Mesothelial cell of epicardium (in vitro differentiated cells): ENCODE results near the gene PRDM16. TPM values are rescaled to one million over a fixed set of nuclear protein-coding genes. Genes with fewer than 3 reads are reported as not detected.

Experiments used
- DNase-seq, 2 experiments: peaks; one replicate each; pipeline ENCODE4 v3.0.0; 2021; ENCODE audit warnings: low spot score in 2 of 2; ENCODE audit not compliant: unreplicated experiment in 2 of 2
- H3K27ac Mint-ChIP-seq: 2 replicates; pipeline ENCODE4 v1.8.0; 2021; ENCODE audit warnings: mixed read lengths
- H3K27me3 Mint-ChIP-seq: 2 replicates; pipeline ENCODE4 v1.8.0; 2021; ENCODE audit warnings: low read depth, mixed read lengths
- H3K36me3 Mint-ChIP-seq: 2 replicates; pipeline ENCODE4 v1.8.0; 2021; ENCODE audit warnings: mixed read lengths
- H3K4me1 Mint-ChIP-seq: 2 replicates; pipeline ENCODE4 v1.8.0; 2021; ENCODE audit warnings: mixed read lengths
- H3K4me3 Mint-ChIP-seq: 2 replicates; pipeline ENCODE4 v1.8.0; 2021; ENCODE audit warnings: mild to moderate bottlenecking, moderate library complexity, mixed read lengths
- H3K9me3 Mint-ChIP-seq: 2 replicates; pipeline ENCODE4 v1.8.0; 2021; ENCODE audit warnings: mixed read lengths
- total RNA-seq: library from RNA; stranded (reverse); gene quantifications from 3 replicates; pipeline ENCODE4 v1.2.1, GENCODE V29; 2021
- TF ChIP-seq, protein P1 (sequence below): fragments of 200-600 bp; sonication (generic); IDR thresholded peaks from one replicate; pipeline ENCODE4 v1.5.0; 2021; ENCODE audit warnings: antibody characterized with exemption; ENCODE audit not compliant: unreplicated experiment

Gene PRDM16
- total RNA-seq, 1 donor from 2014 or later: 1.4 TPM

DNA sequence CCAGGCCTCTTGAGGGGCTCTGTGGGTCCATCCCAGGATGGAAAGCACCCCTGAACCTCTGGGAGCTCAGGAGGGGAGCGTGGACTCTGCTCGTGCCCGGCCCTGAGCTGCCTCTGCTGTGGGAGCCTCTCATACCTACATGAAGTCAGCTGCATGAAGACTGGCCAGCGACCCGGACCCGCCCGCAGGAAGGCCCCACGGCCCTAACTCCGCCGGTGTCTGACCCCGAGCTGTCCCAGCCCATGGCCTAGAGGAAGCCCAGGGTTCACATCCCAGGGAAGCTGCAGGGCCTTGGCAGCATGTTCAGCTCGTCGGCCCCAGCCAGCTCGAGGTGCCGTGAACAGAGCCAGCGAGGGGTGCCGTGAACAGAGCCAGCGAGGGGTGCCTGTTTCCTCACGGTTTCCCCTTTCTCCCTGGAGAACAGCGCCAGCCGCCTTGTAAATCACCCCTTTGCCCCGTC lies 207.4 kb downstream of the PRDM16 start:
- H3K36me3 Mint-ChIP-seq: no peaks in the 10 kb centered on the region

GRCh38 chr1:3277011-3277471 lies 208.0 kb downstream of the PRDM16 start:
- peaks cover 11% of the 10 kb centered on the region for H3K4me1 Mint-ChIP-seq
- TF ChIP-seq, protein P1, sequence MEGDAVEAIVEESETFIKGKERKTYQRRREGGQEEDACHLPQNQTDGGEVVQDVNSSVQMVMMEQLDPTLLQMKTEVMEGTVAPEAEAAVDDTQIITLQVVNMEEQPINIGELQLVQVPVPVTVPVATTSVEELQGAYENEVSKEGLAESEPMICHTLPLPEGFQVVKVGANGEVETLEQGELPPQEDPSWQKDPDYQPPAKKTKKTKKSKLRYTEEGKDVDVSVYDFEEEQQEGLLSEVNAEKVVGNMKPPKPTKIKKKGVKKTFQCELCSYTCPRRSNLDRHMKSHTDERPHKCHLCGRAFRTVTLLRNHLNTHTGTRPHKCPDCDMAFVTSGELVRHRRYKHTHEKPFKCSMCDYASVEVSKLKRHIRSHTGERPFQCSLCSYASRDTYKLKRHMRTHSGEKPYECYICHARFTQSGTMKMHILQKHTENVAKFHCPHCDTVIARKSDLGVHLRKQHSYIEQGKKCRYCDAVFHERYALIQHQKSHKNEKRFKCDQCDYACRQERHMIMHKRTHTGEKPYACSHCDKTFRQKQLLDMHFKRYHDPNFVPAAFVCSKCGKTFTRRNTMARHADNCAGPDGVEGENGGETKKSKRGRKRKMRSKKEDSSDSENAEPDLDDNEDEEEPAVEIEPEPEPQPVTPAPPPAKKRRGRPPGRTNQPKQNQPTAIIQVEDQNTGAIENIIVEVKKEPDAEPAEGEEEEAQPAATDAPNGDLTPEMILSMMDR: no peak
- H3K27ac Mint-ChIP-seq: no peak overlapping the region
- DNase-seq: no peak
- no peaks in the 10 kb centered on the region for H3K36me3 Mint-ChIP-seq
- H3K9me3 Mint-ChIP-seq: no peaks in the 10 kb centered on the region
- H3K27me3 Mint-ChIP-seq: peaks cover 23% of the 10 kb centered on the region
- H3K4me3 Mint-ChIP-seq: no peak overlapping the region

More for the DNA sequence above, 207.4 kb downstream of the PRDM16 start:
- H3K4me3 Mint-ChIP-seq: no peak overlapping the region
- H3K27ac Mint-ChIP-seq: no peak overlapping the region
- DNase-seq: no peak
- H3K9me3 Mint-ChIP-seq: no peaks in the 10 kb centered on the region
- TF ChIP-seq, protein P1: no peak
- peaks cover 11% of the 10 kb centered on the region for H3K4me1 Mint-ChIP-seq
- peaks cover 20% of the 10 kb centered on the region for H3K27me3 Mint-ChIP-seq

DNA sequence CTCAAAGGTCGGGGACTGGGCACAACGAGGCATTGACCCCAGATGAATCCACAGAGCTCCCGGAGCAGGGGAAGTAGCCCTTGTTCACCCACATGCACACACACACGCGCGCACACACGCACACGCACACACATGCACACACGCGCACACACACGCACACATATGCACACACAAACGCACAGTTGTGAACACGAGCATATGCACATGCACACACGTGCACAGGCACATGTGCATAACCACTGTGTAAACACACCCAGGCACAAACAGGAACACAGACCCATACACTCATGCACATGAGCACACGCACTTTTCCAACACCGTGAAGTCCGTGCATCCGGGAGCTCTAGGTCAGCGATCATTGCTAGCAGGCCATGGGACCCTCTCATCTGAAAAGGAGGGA lies 208.6 kb downstream of the PRDM16 start:
- Mint-ChIP-seq H3K27ac (no peak overlapping the region), H3K4me3 (no peak overlapping the region), H3K4me1 (peaks cover 11% of the 10 kb centered on the region), H3K9me3 (no peaks in the 10 kb centered on the region), H3K36me3 (no peaks in the 10 kb centered on the region), H3K27me3 (peaks cover 27% of the 10 kb centered on the region)
- TF ChIP-seq, protein P1: no peak
- DNase-seq: no peak

GRCh38 chr1:3278416-3279181 lies 209.6 kb downstream of the PRDM16 start:
- peaks cover 11% of the 10 kb centered on the region for H3K4me1 Mint-ChIP-seq
- TF ChIP-seq, protein P1: no peak
- H3K27ac Mint-ChIP-seq: no peak overlapping the region
- no peaks in the 10 kb centered on the region for H3K9me3 Mint-ChIP-seq
- DNase-seq: no peak
- H3K36me3 Mint-ChIP-seq: no peaks in the 10 kb centered on the region
- peaks cover 33% of the 10 kb centered on the region for H3K27me3 Mint-ChIP-seq
- no peak overlapping the region for H3K4me3 Mint-ChIP-seq

DNA sequence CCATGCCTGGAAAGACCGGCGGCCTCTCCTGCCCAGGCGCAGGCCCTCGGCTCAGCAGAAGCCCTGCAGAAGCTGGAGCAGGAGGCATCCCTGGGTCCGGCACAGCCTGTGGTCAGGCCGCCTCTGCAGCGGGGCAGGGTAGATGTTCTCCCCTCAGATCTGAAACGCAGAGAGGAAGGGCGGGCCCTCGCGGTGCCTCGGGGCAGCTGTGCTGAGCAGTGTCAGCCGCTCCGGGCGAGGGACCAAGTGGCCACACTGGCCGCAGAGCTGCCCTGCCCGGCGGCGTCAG lies 210.1 kb downstream of the PRDM16 start:
- Mint-ChIP-seq H3K4me1 (peaks cover 11% of the 10 kb centered on the region), H3K4me3 (no peak overlapping the region), H3K27ac (no peak overlapping the region), H3K36me3 (no peaks in the 10 kb centered on the region), H3K27me3 (peaks cover 36% of the 10 kb centered on the region), H3K9me3 (no peaks in the 10 kb centered on the region)
- no peak for DNase-seq
- TF ChIP-seq, protein P1: no peak
